ENCODE measurements around the gene CCDC92.

The CCDC92 gene

GRCh38 chr12:123910057-123910456, 62.6 kb downstream of the CCDC92 start:
- no peak for DNase-seq (ENCODE audit: low read depth in 2 of 2)

GRCh38 chr12:123908884-123909725, 63.5 kb downstream of the CCDC92 start:
- DNase-seq (ENCODE audit: low read depth in 2 of 2), result no peak

GRCh38 chr12:123907726-123908476, 64.7 kb downstream of the CCDC92 start:
- DNase-seq (ENCODE audit: low read depth in 2 of 2), result no peak

GRCh38 chr12:123906711-123907420, 65.8 kb downstream of the CCDC92 start:
- no peak for DNase-seq (ENCODE audit: low read depth in 2 of 2)

- DNase-seq (ENCODE audit: low read depth in 2 of 2), result peak; percentile 33 to 53
Observed at GRCh38 chr12:123905319-123905925, 67.2 kb downstream of the CCDC92 start.

GRCh38 chr12:123903301-123904065, 69.1 kb downstream of the CCDC92 start:
- no peak for DNase-seq (ENCODE audit: low read depth in 2 of 2)

GRCh38 chr12:123902821-123903220, 69.8 kb downstream of the CCDC92 start:
- no peak for DNase-seq (ENCODE audit: low read depth in 2 of 2)

GRCh38 chr12:123900871-123901376, 71.7 kb downstream of the CCDC92 start:
- no peak for DNase-seq (ENCODE audit: low read depth in 2 of 2)

- no peak for DNase-seq (ENCODE audit: low read depth in 2 of 2)
Observed at GRCh38 chr12:123899368-123899767, 73.3 kb downstream of the CCDC92 start.

GRCh38 chr12:123898673-123899072, 74.0 kb downstream of the CCDC92 start:
- DNase-seq (ENCODE audit: low read depth in 2 of 2), result no peak

- DNase-seq (ENCODE audit: low read depth in 2 of 2), result no peak
Observed at GRCh38 chr12:123897221-123897620, 75.4 kb downstream of the CCDC92 start.

GRCh38 chr12:123896767-123897166, 75.9 kb downstream of the CCDC92 start:
- DNase-seq (ENCODE audit: low read depth in 2 of 2), result no peak

- no peak for DNase-seq (ENCODE audit: low read depth in 2 of 2)
Observed at GRCh38 chr12:123895451-123895850, 77.2 kb downstream of the CCDC92 start.

GRCh38 chr12:123894823-123895345, 77.7 kb downstream of the CCDC92 start:
- DNase-seq (ENCODE audit: low read depth in 2 of 2), result no peak

GRCh38 chr12:123893276-123893675, 79.4 kb downstream of the CCDC92 start:
- no peak for DNase-seq (ENCODE audit: low read depth in 2 of 2)

- no peak for DNase-seq (ENCODE audit: low read depth in 2 of 2)
Observed at GRCh38 chr12:123892853-123893252, 79.8 kb downstream of the CCDC92 start.

GRCh38 chr12:123892180-123892559, 80.5 kb downstream of the CCDC92 start:
- no peak for DNase-seq (ENCODE audit: low read depth in 2 of 2)

GRCh38 chr12:123891516-123892179, 81.0 kb downstream of the CCDC92 start:
- no peak for DNase-seq (ENCODE audit: low read depth in 2 of 2)

- no peak for DNase-seq (ENCODE audit: low read depth in 2 of 2)
Observed at GRCh38 chr12:123891011-123891410, 81.6 kb downstream of the CCDC92 start.

- DNase-seq (ENCODE audit: low read depth in 2 of 2), result no peak
Observed at GRCh38 chr12:123890536-123890902, 82.1 kb downstream of the CCDC92 start.
